ENCODE measurements around the gene MDN1. TPM values are rescaled to one million over a fixed set of nuclear protein-coding genes. Genes with fewer than 3 reads are reported as not detected.

MDN1 gene
- polyA plus RNA-seq, 1 of the 3 experiments (the other 2 are of a cell fraction), result 8.5 TPM

- ChIA-PET CTCF (no interaction called here), POLR2A (no interaction called here)
- H3K27ac ChIP-seq (ENCODE audit: low read depth in 2 of 2, low read length in 1 of 2), result no peak overlapping the region; a peak in 1 of 4 replicates
- no peaks in the 10 kb centered on the region for H3K27me3 ChIP-seq (ENCODE audit: insufficient read depth)
- no peaks in the 10 kb centered on the region for H3K9me2 ChIP-seq
- no peaks in the 10 kb centered on the region for H4K20me1 ChIP-seq (ENCODE audit: insufficient read depth)
- no peak overlapping the region for H3K9ac ChIP-seq
- H3K36me3 ChIP-seq (replicated peaks in 1 of 2; ENCODE audit: control insufficient read depth in 1 of 2, insufficient read depth in 2 of 2, low read length in 1 of 2), result peaks cover 39 to 82% of the 10 kb centered on the region in 2 experiments
- H3K4me3 ChIP-seq (ENCODE audit: low read depth in 2 of 2, low read length in 1 of 2), result no peak overlapping the region
- H3K79me2 ChIP-seq (ENCODE audit: insufficient read depth), result no peaks in the 10 kb centered on the region
- no peaks in the 10 kb centered on the region for H3K4me1 ChIP-seq (ENCODE audit: control insufficient read depth in 1 of 2, insufficient read depth in 2 of 2, low read depth in 1 of 2, low read length in 1 of 2)
- no peak overlapping the region for H2AFZ ChIP-seq (ENCODE audit: low read depth)
- DNase-seq, result no peak
- H3F3A ChIP-seq (replicated peaks; ENCODE audit: insufficient read depth), result no peaks in the 10 kb centered on the region
- peak; percentile 52; the same call in 1 of the 2 replicates for TF ChIP-seq JUND (IDR thresholded peaks at IDR 0.05)
- TF ChIP-seq MEF2A (IDR thresholded peaks at IDR 0.05; ENCODE audit: borderline replicate concordance, low read depth), result no peak
- TF ChIP-seq RCOR1 (IDR thresholded peaks at IDR 0.05; ENCODE audit: low read length), result no peak
- no peak for TF ChIP-seq ELF1 (IDR thresholded peaks at IDR 0.05)
- TF ChIP-seq TEAD4 (IDR thresholded peaks at IDR 0.05; ENCODE audit: borderline replicate concordance, insufficient read depth), result no peak
- TF ChIP-seq IRF3 (IDR thresholded peaks at IDR 0.05; ENCODE audit: low read depth, low read length), result no peak
- no peak for TF ChIP-seq RAD21 (IDR thresholded peaks at IDR 0.05; ENCODE audit: low read length)
- no peak for TF ChIP-seq GABPA (IDR thresholded peaks at IDR 0.05; ENCODE audit: low read depth)
- peak; percentile 9; the same call in 1 of the 2 replicates for TF ChIP-seq TCF12 (IDR thresholded peaks at IDR 0.05)
- peak; percentile 35; the same call in 1 of the 2 replicates for TF ChIP-seq FOSL2 (IDR thresholded peaks at IDR 0.05; ENCODE audit: borderline replicate concordance, low read depth)
- TF ChIP-seq USF1 (IDR thresholded peaks at IDR 0.05; ENCODE audit: borderline replicate concordance, low read depth), result no peak
- peak; percentile 75 for TF ChIP-seq PBX3 (IDR thresholded peaks at IDR 0.05)
- no peak for TF ChIP-seq MAX (IDR thresholded peaks at IDR 0.05; ENCODE audit: low read depth)
- no peak for TF ChIP-seq MXI1 (IDR thresholded peaks at IDR 0.05; ENCODE audit: low read depth, low read length)
- no peak for TF ChIP-seq TAF1 (IDR thresholded peaks at IDR 0.05; ENCODE audit: borderline replicate concordance, low read depth, low read length)
- no peak for TF ChIP-seq NRF1 (IDR thresholded peaks at IDR 0.05; ENCODE audit: low read depth, low read length)
- no peak for TF ChIP-seq POLR2AphosphoS5 (IDR thresholded peaks at IDR 0.05; ENCODE audit: low read depth, low read length)
- TF ChIP-seq RFX5 (IDR thresholded peaks at IDR 0.05; ENCODE audit: low read length), result no peak
- no peak for TF ChIP-seq EZH2phosphoT487 (IDR thresholded peaks at IDR 0.05; ENCODE audit: borderline replicate concordance, low read depth)
- no peaks in the 10 kb centered on the region for H3K9me3 ChIP-seq
- WGBS (ENCODE audit: low lambda C conversion rate), result 66% methylated on average over 2 of the region's 2 CpGs
- no peak overlapping the region for H3K4me2 ChIP-seq
These were observed 164.5 kb downstream of the MDN1 start for GRCh38 chr6:89655122-89655521.

All from SK-N-SH (cell line).